Panc1 (cell line): ENCODE results near the gene MARCHF3.

Experiments
- POLR2AphosphoS5 ChIP-seq: IDR thresholded peaks from 2 replicates; pipeline ENCODE4 v1.6.1; 2012; ENCODE audit warnings: mild to moderate bottlenecking, low read depth, low read length, moderate library complexity
- REST ChIP-seq, 2 experiments: IDR thresholded peaks; 2 replicates each; pipeline ENCODE4 v1.6.1; 2011 to 2012; ENCODE audit warnings: low read depth in 2 of 2, control low read depth in 1 of 2, low read length in 1 of 2, mild to moderate bottlenecking in 1 of 2, moderate library complexity in 1 of 2; ENCODE audit not compliant: insufficient read depth in 1 of 2
- SIN3A ChIP-seq: IDR thresholded peaks from 2 replicates; pipeline ENCODE4 v1.6.1; 2012; ENCODE audit warnings: low read depth, mild to moderate bottlenecking, low read length, moderate library complexity, borderline replicate concordance; ENCODE audit not compliant: insufficient read depth
- TCF7L2 ChIP-seq: IDR thresholded peaks from 2 replicates; pipeline ENCODE4 v1.6.1; 2011; ENCODE audit warnings: mild to moderate bottlenecking, low read depth, low read length, inconsistent platforms
- TF ChIP-seq, protein P1 (sequence below): fragments of 450-650 bp; IDR thresholded peaks from 2 replicates; pipeline ENCODE4 v1.5.1; 2017; ENCODE audit warnings: mild to moderate bottlenecking

DNA sequence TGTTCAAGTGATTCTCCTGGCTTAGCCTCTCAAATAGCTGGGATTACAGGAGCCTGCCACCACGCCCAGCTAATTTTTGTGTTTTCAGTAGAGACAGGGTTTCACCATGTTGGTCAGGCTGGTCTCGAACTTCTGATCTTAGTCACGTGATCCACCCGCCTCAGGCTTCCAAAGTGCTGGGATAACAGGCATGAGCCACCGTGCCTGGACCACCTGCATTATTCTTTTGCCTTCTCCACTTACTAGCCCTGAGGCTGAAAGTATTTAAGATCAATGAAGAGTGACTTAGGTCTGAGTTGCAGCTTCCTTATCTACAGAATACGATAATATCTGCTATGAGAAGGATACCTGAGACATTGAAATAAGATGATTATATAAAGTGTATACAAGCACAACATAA is 129.6 kb downstream of the MARCHF3 start:
- no peak for TF ChIP-seq SIN3A
- TF ChIP-seq, protein P1, sequence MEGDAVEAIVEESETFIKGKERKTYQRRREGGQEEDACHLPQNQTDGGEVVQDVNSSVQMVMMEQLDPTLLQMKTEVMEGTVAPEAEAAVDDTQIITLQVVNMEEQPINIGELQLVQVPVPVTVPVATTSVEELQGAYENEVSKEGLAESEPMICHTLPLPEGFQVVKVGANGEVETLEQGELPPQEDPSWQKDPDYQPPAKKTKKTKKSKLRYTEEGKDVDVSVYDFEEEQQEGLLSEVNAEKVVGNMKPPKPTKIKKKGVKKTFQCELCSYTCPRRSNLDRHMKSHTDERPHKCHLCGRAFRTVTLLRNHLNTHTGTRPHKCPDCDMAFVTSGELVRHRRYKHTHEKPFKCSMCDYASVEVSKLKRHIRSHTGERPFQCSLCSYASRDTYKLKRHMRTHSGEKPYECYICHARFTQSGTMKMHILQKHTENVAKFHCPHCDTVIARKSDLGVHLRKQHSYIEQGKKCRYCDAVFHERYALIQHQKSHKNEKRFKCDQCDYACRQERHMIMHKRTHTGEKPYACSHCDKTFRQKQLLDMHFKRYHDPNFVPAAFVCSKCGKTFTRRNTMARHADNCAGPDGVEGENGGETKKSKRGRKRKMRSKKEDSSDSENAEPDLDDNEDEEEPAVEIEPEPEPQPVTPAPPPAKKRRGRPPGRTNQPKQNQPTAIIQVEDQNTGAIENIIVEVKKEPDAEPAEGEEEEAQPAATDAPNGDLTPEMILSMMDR = no peak
- no peak for TF ChIP-seq POLR2AphosphoS5
- no peak for TF ChIP-seq REST (IDR thresholded peaks at IDR 0.05; ENCODE audit: insufficient read depth in 1 of 2, low read depth in 2 of 2, low read length in 1 of 2)
- TF ChIP-seq TCF7L2 = no peak
